Rectal smooth muscle tissue (tissue), 1 donor: ENCODE results near the gene NLRX1.
"Not testable (repeated sequence)": the region's sequence is repeated elsewhere in the genome, so short reads cannot be mapped to it uniquely, and the experiment has no call there.

ENCODE experiments used
- H3K27ac ChIP-seq: one replicate; pipeline ENCODE4 v1.7.0; 2013; ENCODE audit warnings: low read depth, low read length, inconsistent platforms
- H3K27me3 ChIP-seq: one replicate; pipeline ENCODE4 v1.7.0; 2013; ENCODE audit warnings: low read length; ENCODE audit not compliant: control insufficient read depth, insufficient read depth
- H3K36me3 ChIP-seq: one replicate; pipeline ENCODE4 v1.7.0; 2013; ENCODE audit warnings: low read length; ENCODE audit not compliant: control insufficient read depth, insufficient read depth
- H3K4me1 ChIP-seq: one replicate; pipeline ENCODE4 v1.7.0; 2013; ENCODE audit warnings: low read length; ENCODE audit not compliant: control insufficient read depth, insufficient read depth
- H3K4me3 ChIP-seq: one replicate; pipeline ENCODE4 v1.7.0; 2013; ENCODE audit warnings: low read length
- H3K9ac ChIP-seq: one replicate; pipeline ENCODE4 v1.7.0; 2013; ENCODE audit warnings: low read length

The NLRX1 gene

GRCh38 chr11:119168471-119169281, at the start of gene NLRX1:
Gene NLRX1, plus strand, starts transcription at chr11:119168725. Its CDS starts 2,679 bp downstream, at chr11:119171404.
- H3K27ac ChIP-seq = peak within 1 kb of the TSS; percentile 92
- H3K9ac ChIP-seq = peak within 1 kb of the TSS; percentile 77
- H3K4me1 ChIP-seq = peaks cover 6% of the 10 kb centered on the region
- no peaks in the 10 kb centered on the region for H3K27me3 ChIP-seq
- H3K36me3 ChIP-seq = peaks cover 4% of the 10 kb centered on the region
- H3K4me3 ChIP-seq = peak within 1 kb of the TSS; percentile 84

GRCh38 chr11:119118946-119119345, 49.6 kb upstream of the NLRX1 start:
- no peak overlapping the region for H3K27ac ChIP-seq
- peaks cover 11% of the 10 kb centered on the region for H3K4me1 ChIP-seq
- no peaks in the 10 kb centered on the region for H3K27me3 ChIP-seq
- peaks cover 12% of the 10 kb centered on the region for H3K36me3 ChIP-seq
- no peak overlapping the region for H3K4me3 ChIP-seq
- no peak overlapping the region for H3K9ac ChIP-seq

GRCh38 chr11:119120639-119121007, 47.9 kb upstream of the NLRX1 start:
- Histone ChIP-seq H3K4me3 (peak overlapping the region; percentile 75), H3K36me3 (peaks cover 13% of the 10 kb centered on the region), H3K4me1 (peaks cover 11% of the 10 kb centered on the region), H3K9ac (peak overlapping the region; percentile 35), H3K27ac (peak overlapping the region; percentile 70), H3K27me3 (no peaks in the 10 kb centered on the region)

GRCh38 chr11:119121008-119121810, 47.3 kb upstream of the NLRX1 start, which contains the start of gene HINFP:
Gene HINFP, plus strand, starts transcription at chr11:119121580. Its CDS starts 5,365 bp downstream, at chr11:119126945.
- peaks cover 11% of the 10 kb centered on the region for H3K4me1 ChIP-seq

GRCh38 chr11:119121811-119122124, 46.8 kb upstream of the NLRX1 start:
- peak overlapping the region; percentile 100 for H3K4me3 ChIP-seq
- H3K9ac ChIP-seq = peak overlapping the region; percentile 96
- peak overlapping the region; percentile 79 for H3K27ac ChIP-seq
- peaks cover 11% of the 10 kb centered on the region for H3K4me1 ChIP-seq
- peaks cover 8% of the 10 kb centered on the region for H3K36me3 ChIP-seq
- H3K27me3 ChIP-seq = no peaks in the 10 kb centered on the region

More at GRCh38 chr11:119121008-119121810, 47.3 kb upstream of the NLRX1 start, which contains the start of gene HINFP:
- Histone ChIP-seq H3K27ac (peak within 1 kb of the TSS; percentile 79), H3K36me3 (peaks cover 12% of the 10 kb centered on the region), H3K9ac (peak within 1 kb of the TSS; percentile 96), H3K4me3 (peak within 1 kb of the TSS; percentile 100), H3K27me3 (no peaks in the 10 kb centered on the region)

GRCh38 chr11:119125821-119126220, 42.7 kb upstream of the NLRX1 start:
- no peak overlapping the region for H3K4me3 ChIP-seq
- peaks cover 6% of the 10 kb centered on the region for H3K4me1 ChIP-seq
- no peak overlapping the region for H3K9ac ChIP-seq
- peaks cover 12% of the 10 kb centered on the region for H3K36me3 ChIP-seq
- H3K27ac ChIP-seq = no peak overlapping the region
- no peaks in the 10 kb centered on the region for H3K27me3 ChIP-seq

GRCh38 chr11:119126675-119127268, 41.8 kb upstream of the NLRX1 start:
- no peak overlapping the region for H3K27ac ChIP-seq
- no peak overlapping the region for H3K4me3 ChIP-seq
- peaks cover 19% of the 10 kb centered on the region for H3K36me3 ChIP-seq
- H3K4me1 ChIP-seq = peaks cover 5% of the 10 kb centered on the region
- no peaks in the 10 kb centered on the region for H3K27me3 ChIP-seq
- no peak overlapping the region for H3K9ac ChIP-seq

GRCh38 chr11:119130662-119131061, 37.9 kb upstream of the NLRX1 start:
- Histone ChIP-seq H3K4me3 (no peak overlapping the region), H3K9ac (no peak overlapping the region), H3K36me3 (peaks cover 31% of the 10 kb centered on the region), H3K4me1 (no peaks in the 10 kb centered on the region), H3K27me3 (no peaks in the 10 kb centered on the region), H3K27ac (no peak overlapping the region)

- H3K4me1 ChIP-seq = no peaks in the 10 kb centered on the region
- no peak overlapping the region for H3K4me3 ChIP-seq
- H3K36me3 ChIP-seq = peaks cover 31% of the 10 kb centered on the region
- H3K9ac ChIP-seq = no peak overlapping the region
- no peak overlapping the region for H3K27ac ChIP-seq
- H3K27me3 ChIP-seq = peaks cover 2% of the 10 kb centered on the region
Observed at GRCh38 chr11:119134389-119134978, 34.0 kb upstream of the NLRX1 start.

- H3K36me3 ChIP-seq, H3K27ac ChIP-seq: not testable (repeated sequence)
Observed at GRCh38 chr11:119139276-119139675, 29.2 kb upstream of the NLRX1 start.

GRCh38 chr11:119144825-119145486, 23.6 kb upstream of the NLRX1 start:
- Histone ChIP-seq H3K27me3 (peaks cover 6% of the 10 kb centered on the region), H3K4me1 (no peaks in the 10 kb centered on the region), H3K9ac (no peak overlapping the region), H3K27ac (no peak overlapping the region), H3K36me3 (no peaks in the 10 kb centered on the region), H3K4me3 (no peak overlapping the region)

More at GRCh38 chr11:119139276-119139675, 29.2 kb upstream of the NLRX1 start:
- not testable (repeated sequence) for H3K4me3 ChIP-seq, H3K27me3 ChIP-seq, H3K9ac ChIP-seq, H3K4me1 ChIP-seq
